ENCODE data around the gene TPD52L2.

Gene TPD52L2

DNA sequence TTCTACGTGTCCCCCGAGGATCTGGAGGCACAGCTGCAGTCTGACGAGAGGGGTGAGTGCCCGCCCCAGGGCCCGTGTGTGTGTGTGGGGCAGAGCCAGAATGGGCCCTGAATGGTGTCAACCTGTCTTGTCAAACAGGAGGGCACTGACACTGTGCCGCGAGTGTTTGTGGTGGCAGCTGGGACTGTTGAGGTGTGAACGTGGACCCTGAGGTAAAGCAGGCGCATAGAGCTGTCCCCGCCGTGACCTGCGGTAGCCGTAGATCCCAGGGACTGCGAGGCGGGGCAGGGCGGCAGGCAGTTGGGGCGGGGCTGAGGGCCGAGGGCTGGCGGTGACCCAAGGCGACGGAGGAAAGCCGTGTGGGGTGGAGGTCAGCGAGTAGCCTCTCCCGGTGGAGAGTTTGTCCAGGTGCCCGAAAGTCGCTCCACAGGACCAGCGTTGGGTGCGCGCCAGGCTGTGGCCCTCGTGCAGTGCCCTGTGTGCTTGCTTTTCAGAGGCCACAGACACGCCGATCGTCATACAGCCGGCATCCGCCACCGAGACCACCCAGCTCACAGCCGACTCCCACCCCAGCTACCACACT, 66.0 kb downstream of the TPD52L2 start:
- no peak for DNase-seq (ENCODE audit: low read depth in 2 of 2)

DNA sequence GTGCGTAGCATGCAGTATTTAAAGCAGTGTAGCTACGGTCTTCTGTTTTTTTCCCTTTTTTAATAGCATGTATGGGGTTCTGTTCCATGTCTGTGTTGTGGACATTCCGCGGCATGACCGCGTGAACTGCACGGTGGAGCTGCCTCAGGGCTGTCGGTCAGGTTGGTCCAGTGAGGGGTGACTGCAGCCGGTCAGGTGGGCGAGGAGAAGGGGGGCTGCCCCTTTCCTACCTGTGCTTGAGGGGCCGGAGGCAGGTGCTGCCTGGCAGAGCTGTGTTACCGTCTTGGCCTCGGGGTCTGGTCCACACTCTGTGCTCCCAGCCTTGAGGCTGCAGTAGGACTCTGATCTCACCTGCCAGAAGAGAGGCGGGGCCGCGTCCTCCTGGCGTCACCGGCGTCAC, 66.7 kb downstream of the TPD52L2 start:
- DNase-seq (ENCODE audit: low read depth in 2 of 2): no peak

DNA sequence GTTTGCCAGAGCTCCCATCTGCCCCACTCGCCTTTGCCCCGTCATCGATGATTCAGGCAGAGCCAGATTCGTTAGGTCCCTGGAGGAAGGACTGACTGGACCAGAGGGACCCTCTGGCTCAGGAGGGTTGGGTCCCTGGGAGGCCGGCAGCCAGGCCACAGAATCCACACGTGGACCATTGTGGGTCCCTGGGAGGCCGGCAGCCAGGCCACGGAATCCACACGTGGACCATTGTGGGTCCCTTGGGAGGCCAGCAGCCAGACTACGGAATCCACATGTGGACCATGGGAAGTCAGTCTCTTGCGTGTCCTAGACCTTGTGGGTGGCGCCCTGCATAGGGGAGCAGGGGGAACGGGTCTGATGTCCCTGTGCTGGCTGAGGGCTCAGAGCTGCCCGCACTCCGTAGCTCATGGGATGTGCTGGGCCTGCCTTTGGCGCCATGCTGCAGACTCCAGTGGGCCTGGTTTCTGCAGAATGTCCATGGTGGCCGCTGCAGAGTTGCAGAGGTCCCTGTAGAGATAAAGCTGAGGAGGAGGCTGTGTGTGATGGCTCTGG, 67.6 kb downstream of the TPD52L2 start:
- no peak for DNase-seq (ENCODE audit: low read depth in 2 of 2)

DNA sequence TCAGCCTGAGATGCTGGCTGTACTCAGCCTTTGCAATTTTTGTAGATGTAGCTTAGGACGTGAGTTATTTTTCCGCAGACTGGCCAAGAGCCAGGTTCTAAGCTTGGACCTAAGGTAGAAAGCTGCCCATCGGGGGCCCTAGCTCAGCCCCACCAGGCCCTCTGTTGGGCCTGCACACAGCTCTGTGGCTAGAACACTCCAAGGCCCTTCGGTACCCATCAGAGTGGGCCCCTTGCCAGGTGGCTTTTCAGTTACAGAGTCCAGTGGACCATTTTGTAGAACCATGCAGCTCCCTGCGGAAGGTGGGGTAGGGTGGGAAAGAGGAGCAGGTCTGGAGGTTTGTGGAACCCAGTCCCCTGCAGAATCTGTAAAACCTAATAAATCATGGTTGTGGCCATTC, 68.6 kb downstream of the TPD52L2 start:
- DNase-seq (ENCODE audit: low read depth in 2 of 2): no peak

GRCh38 chr20:63934271-63935068, 69.4 kb downstream of the TPD52L2 start:
- no peak for DNase-seq (ENCODE audit: low read depth in 2 of 2)

DNA sequence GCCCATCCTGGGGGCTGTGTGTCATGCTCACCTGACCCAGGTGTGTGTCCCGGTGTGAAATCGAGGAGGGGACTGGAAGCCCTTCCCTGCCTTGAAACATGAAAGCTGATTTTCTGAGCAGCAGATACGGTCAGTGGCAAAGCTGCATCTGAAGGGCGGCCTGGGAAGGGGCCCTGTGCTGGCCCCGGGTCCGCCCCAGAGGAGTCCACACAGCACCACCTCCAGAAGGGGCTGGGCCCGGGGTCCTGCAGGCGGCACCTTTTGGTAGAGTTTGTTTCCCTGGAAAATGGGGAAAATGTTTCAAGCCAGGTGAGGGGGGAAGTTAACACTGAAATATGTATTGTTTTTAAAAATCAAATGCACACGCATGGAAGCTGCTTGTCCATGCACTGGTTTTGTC, 70.4 kb downstream of the TPD52L2 start:
- DNase-seq (ENCODE audit: low read depth in 2 of 2): no peak

GRCh38 chr20:63937596-63937995, 72.5 kb downstream of the TPD52L2 start:
- no peak for DNase-seq (ENCODE audit: low read depth in 2 of 2)

- peak in 1 of 2 donors; percentile 44 for DNase-seq (ENCODE audit: low read depth in 2 of 2)
Measured at GRCh38 chr20:63939061-63939935, 74.2 kb downstream of the TPD52L2 start.

DNA sequence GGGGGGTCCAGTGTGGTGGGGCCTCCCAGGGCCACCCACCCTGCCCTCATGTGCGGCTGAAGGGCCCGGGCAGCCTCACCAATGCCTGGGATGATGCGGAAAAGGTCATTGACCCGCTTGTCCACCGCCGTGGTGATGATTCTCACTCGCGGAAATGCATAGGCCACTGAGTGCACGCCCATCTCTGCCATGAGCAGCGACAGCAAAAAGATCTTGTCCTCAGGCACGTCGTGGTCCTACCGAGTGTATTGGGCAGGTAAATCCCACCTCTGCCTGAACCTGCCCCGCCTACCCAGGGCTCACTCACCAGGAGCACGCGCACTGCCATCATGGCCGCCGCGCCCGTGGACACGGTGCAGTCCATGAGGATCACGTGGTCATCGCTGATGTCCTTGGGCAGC, 75.0 kb downstream of the TPD52L2 start:
- DNase-seq (ENCODE audit: low read depth in 2 of 2): no peak

DNA sequence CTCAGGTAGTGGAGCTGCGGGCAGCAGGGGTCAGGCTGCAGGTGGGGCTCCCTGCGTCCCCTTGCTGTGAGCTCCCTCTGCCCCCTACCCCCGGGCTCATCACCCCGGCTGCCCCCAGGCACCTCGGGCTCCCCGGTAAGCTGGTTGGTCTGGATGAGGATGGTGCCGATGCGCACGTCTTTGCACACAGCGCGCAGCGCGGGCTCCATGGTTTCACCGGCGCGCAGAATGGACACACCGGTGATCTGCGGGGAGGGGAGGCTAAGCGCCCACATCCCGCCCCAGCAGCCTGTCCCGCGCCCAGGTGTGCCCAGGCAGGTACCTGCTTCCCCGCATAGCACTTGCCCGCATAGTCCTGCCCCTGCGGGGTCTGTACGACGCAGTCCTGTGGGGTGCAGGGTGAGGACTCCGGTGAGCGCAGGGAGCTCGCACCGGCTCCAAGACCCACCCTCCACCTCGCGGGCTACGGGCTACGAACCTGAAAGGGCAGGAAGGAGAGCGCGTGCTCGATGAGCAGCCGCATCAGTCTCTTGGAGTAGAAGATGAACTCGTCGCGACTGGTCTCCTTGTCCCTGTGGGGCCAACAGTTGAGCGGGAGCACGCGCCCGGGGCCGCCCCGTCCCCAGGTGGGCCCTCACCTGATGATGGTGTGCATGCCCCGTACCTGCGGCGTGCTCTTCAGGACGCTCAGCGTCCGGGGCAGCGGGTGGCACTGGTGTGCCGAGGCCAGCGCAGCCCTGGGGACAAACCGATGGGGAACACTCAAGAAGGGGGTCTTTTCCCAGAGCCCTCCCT, 75.6 kb downstream of the TPD52L2 start:
- no peak for DNase-seq (ENCODE audit: low read depth in 2 of 2)

Data from stimulated activated CD8-positive, alpha-beta memory T cell treated with anti-CD3 and anti-CD28 coated beads, Interleukin-7, amount 100 ng/mL, for 4 hours (primary cell).